K562 (cell line): ENCODE results near the gene CYP46A1. TPM values are rescaled to one million over a fixed set of nuclear protein-coding genes. Genes with fewer than 3 reads are reported as not detected.

ENCODE experiments used
- ATAC-seq: fragments of 200-7000 bp; cut with Tn5 transposase; 3 replicates; pipeline ENCODE4 v1.9.1; 2020; ENCODE audit warnings: moderate library complexity
- BruUV-seq: library from RNA; stranded (reverse); fragments of 400-500 nt; replicated peaks from 2 replicates; lab custom pipeline; 2021; lab: Mats Ljungman, UMichigan
- CTCF ChIA-PET: fragments of 300-600 bp; formaldehyde crosslinking; extraction: SDS; loops from one replicate; lab custom pipeline; 2021; ENCODE audit warnings: low intra/inter-chr PET ratio; lab: Yijun Ruan, JAX
- POLR2A ChIA-PET: fragments of 300-600, 350-650 bp; sonication (Branson Sonifier 250); formaldehyde crosslinking; extraction: SDS; loops from one replicate; lab custom pipeline; 2021; ENCODE audit warnings: antibody characterized with exemption, inconsistent platforms; lab: Yijun Ruan, JAX
- DNase-seq, 4 experiments: peaks; one replicate each; pipeline versions ENCODE4 v3.0.0 to v3.0.0-alpha.2; 2011 to 2018; ENCODE audit warnings: low spot score in 3 of 4, mixed read lengths in 3 of 4; ENCODE audit errors: extremely low read depth in 1 of 4
- FAIRE-seq: peaks from 2 replicates; lab custom pipeline; 2011; peaks lifted over from hg19 to GRCh38; lab: Jason Lieb, UNC
- H2AFZ ChIP-seq: 2 replicates; pipeline ENCODE4 v1.6.0; 2011; ENCODE audit warnings: low read depth, low read length, control low read depth, inconsistent platforms
- H3K27ac ChIP-seq: fragments of 200-600 bp; 3 replicates; pipeline ENCODE4 v1.8.0; 2011; ENCODE audit warnings: low read depth, mild to moderate bottlenecking, control low read depth, inconsistent platforms, low read length, moderate library complexity, mixed read lengths; ENCODE audit errors: extremely low read depth
- H3K27me3 ChIP-seq, 2 experiments: fragments of 300-600 bp in 1 of 2; 2 replicates in 1 of 2; 3 replicates in 1 of 2; pipeline versions ENCODE4 v1.6.0 to v1.8.0; 2011; ENCODE audit warnings: inconsistent platforms in 2 of 2, low read length in 2 of 2, mild to moderate bottlenecking in 1 of 2, mixed read lengths in 1 of 2, moderate library complexity in 1 of 2; ENCODE audit not compliant: control insufficient read depth in 2 of 2, insufficient read depth in 2 of 2
- H3K36me3 ChIP-seq: fragments of 300-600 bp; 3 replicates; pipeline ENCODE4 v1.8.0; 2011; ENCODE audit warnings: mild to moderate bottlenecking, low read length, inconsistent platforms; ENCODE audit not compliant: control insufficient read depth, insufficient read depth
- H3K4me1 ChIP-seq, 2 experiments: fragments of 200-600 bp in 1 of 2; replicated peaks in 1 of 2; 2 replicates in 1 of 2; 3 replicates in 1 of 2; pipeline versions ENCODE4 v1.5.1 to v1.8.0; 2011; ENCODE audit warnings: inconsistent platforms in 2 of 2, low read length in 2 of 2, mild to moderate bottlenecking in 1 of 2, mixed read lengths in 1 of 2, moderate library complexity in 1 of 2; ENCODE audit not compliant: control insufficient read depth in 2 of 2, insufficient read depth in 2 of 2
- H3K4me2 ChIP-seq: 2 replicates; pipeline ENCODE4 v1.6.1; 2011; ENCODE audit warnings: low read length, control low read depth, inconsistent platforms, mixed read lengths; ENCODE audit not compliant: insufficient read depth
- H3K4me3 ChIP-seq: fragments of 200-600 bp; sonication (generic), shearing (Covaris generic); 2 replicates; pipeline ENCODE4 v1.5.1; 2016; ENCODE audit warnings: control low read depth, inconsistent platforms
- H3K79me2 ChIP-seq: fragments of 200-600 bp; 3 replicates; pipeline ENCODE4 v1.8.0; 2011; ENCODE audit warnings: low read length, inconsistent platforms; ENCODE audit not compliant: control insufficient read depth, insufficient read depth
- H3K9ac ChIP-seq, 2 experiments: 2 replicates each; pipeline versions ENCODE4 v1.6.0 to v1.6.1; 2011; ENCODE audit warnings: low read depth in 2 of 2, low read length in 2 of 2, control low read depth in 1 of 2, inconsistent platforms in 1 of 2, mild to moderate bottlenecking in 1 of 2, mixed read lengths in 1 of 2; ENCODE audit not compliant: insufficient read depth in 1 of 2
- H3K9me1 ChIP-seq: one replicate; pipeline ENCODE4 v1.6.0; 2011; ENCODE audit warnings: inconsistent platforms, mild to moderate bottlenecking, low read length, moderate library complexity; ENCODE audit not compliant: control insufficient read depth, insufficient read depth
- H3K9me3 ChIP-seq: replicated peaks from 2 replicates; pipeline ENCODE4 v1.5.1; 2011; ENCODE audit warnings: low read depth, low read length, inconsistent platforms; ENCODE audit not compliant: control insufficient read depth, insufficient read depth
- H4K20me1 ChIP-seq: replicated peaks from 2 replicates; pipeline ENCODE4 v1.6.1; 2011; ENCODE audit warnings: low read length, inconsistent platforms, mixed read lengths; ENCODE audit not compliant: control insufficient read depth, insufficient read depth
- CCAR2 ChIP-seq: fragments of 200-400 bp; formaldehyde crosslinking; IDR thresholded peaks from 2 replicates; pipeline ENCODE4 v1.6.1; 2017; ENCODE audit warnings: mild to moderate bottlenecking, low read depth, low read length
- CHD2 ChIP-seq: IDR thresholded peaks from 2 replicates; pipeline ENCODE4 v1.6.1; 2011; ENCODE audit warnings: low read depth, low read length
- MYBL2 ChIP-seq, 2 experiments: fragments of 450-650 bp in 1 of 2; sonication (generic) in 1 of 2; formaldehyde crosslinking in 1 of 2; IDR thresholded peaks; 2 replicates each; pipeline versions ENCODE4 v1.6.1 to v1.8.1; 2017 to 2022; ENCODE audit warnings: borderline replicate concordance in 1 of 2, inconsistent platforms in 1 of 2, low read depth in 1 of 2, mild to moderate bottlenecking in 1 of 2, missing genetic modification reagents in 1 of 2, moderate library complexity in 1 of 2
- PHF20 ChIP-seq: fragments of 450-650 bp; IDR thresholded peaks from 2 replicates; pipeline ENCODE4 v1.6.1; 2018; ENCODE audit not compliant: partially characterized antibody
- ZNF282 ChIP-seq: sonication (generic); formaldehyde crosslinking; IDR thresholded peaks from 2 replicates; pipeline ENCODE4 v1.8.1; 2023; ENCODE audit warnings: missing genetic modification reagents
- WGBS: fragments of 100-300 bp; shearing (Covaris generic); methylation state at CpG from one replicate; pipeline ENCODE4 v1.1.6; 2016; ENCODE audit warnings: low coverage, mixed read lengths; ENCODE audit not compliant: insufficient coverage; ENCODE audit errors: missing lambda C conversion rate; 5-methylcytosine and 5-hydroxymethylcytosine counted together
- in situ Hi-C: fragments of 300-500 bp; cut with MboI; formaldehyde crosslinking; loops from 4 replicates; pipeline ENCODE4 v1.15.0; 2018; ENCODE audit warnings: inconsistent platforms, mixed read lengths
- intact Hi-C: fragments of 100-400 bp; cut with micrococcal nuclease; formaldehyde crosslinking; loops from 2 replicates; pipeline ENCODE4 v1.14.2; 2022
- polyA plus RNA-seq, 8 experiments: library from polyadenylated mRNA; depleted of rRNA in 4 of 8; stranded (reverse) in 5 of 8; unstranded in 3 of 8; fragments of >200 nt; fragmentation: Nextera tagmentation in 2 of 8; fragmentation: Illumina TruSeq in 1 of 8; extraction: Ambion mirVana in 2 of 8; extraction: Trizol in 1 of 8; gene quantifications; 2 replicates each; pipeline versions ENCODE4 v1.2.1 to v1.2.3, GENCODE V29; 2011 to 2014; ENCODE audit warnings: inconsistent platforms in 1 of 8, missing spikeins in 1 of 8
- total RNA-seq, 7 experiments: library from RNA; depleted of rRNA in 6 of 7; stranded (reverse); fragments of >200 nt in 6 of 7; fragmentation: Illumina TruSeq in 2 of 7; extraction: Trizol in 2 of 7; gene quantifications; 2 replicates each; pipeline versions ENCODE4 v1.2.1 to v1.2.3, GENCODE V29; 2011 to 2021; ENCODE audit warnings: low replicate concordance in 1 of 7
- TF ChIP-seq, protein P1 (sequence below): fragments of 200-600 bp; sonication (generic); IDR thresholded peaks from one replicate; pipeline ENCODE4 v1.6.1; 2012; ENCODE audit warnings: mild to moderate bottlenecking, low read depth, low read length, inconsistent platforms
- TF ChIP-seq, protein P2 (sequence below): sonication (generic); IDR thresholded peaks from 2 replicates; pipeline ENCODE4 v1.6.1; 2016

Gene CYP46A1
- total and polyA plus RNA-seq, 9 of the 15 experiments (the other 6 are each of a cell fraction or from before 2014, with no cell fraction given), result not detected

GRCh38 chr14:99713972-99714371 lies 29.9 kb downstream of the CYP46A1 start:
- DNase-seq (no peak), ATAC-seq (no peak), FAIRE-seq (no peak)
- BruUV-seq, result no TSS peak
- no peaks in the 10 kb centered on the region for H3K9me1 ChIP-seq
- H4K20me1 ChIP-seq, result 0 out of 2 replicates have a peak, but pooled peaks cover 6% of the 10 kb centered on the region
- no peak overlapping the region for H3K4me3 ChIP-seq
- H3K27me3 ChIP-seq, result peaks cover 2 to 23% of the 10 kb centered on the region in 2 experiments; a peak in 4 of 5 replicates
- H3K27ac ChIP-seq, result no peak overlapping the region
- intact Hi-C loops, result no loop called here
- no peaks in the 10 kb centered on the region for H3K4me1 ChIP-seq
- WGBS, result 0% methylated on average over 3 of the region's 3 CpGs
- no peak overlapping the region for H3K4me2 ChIP-seq
- in situ Hi-C loops, result no loop called here
- TF ChIP-seq, protein P1, sequence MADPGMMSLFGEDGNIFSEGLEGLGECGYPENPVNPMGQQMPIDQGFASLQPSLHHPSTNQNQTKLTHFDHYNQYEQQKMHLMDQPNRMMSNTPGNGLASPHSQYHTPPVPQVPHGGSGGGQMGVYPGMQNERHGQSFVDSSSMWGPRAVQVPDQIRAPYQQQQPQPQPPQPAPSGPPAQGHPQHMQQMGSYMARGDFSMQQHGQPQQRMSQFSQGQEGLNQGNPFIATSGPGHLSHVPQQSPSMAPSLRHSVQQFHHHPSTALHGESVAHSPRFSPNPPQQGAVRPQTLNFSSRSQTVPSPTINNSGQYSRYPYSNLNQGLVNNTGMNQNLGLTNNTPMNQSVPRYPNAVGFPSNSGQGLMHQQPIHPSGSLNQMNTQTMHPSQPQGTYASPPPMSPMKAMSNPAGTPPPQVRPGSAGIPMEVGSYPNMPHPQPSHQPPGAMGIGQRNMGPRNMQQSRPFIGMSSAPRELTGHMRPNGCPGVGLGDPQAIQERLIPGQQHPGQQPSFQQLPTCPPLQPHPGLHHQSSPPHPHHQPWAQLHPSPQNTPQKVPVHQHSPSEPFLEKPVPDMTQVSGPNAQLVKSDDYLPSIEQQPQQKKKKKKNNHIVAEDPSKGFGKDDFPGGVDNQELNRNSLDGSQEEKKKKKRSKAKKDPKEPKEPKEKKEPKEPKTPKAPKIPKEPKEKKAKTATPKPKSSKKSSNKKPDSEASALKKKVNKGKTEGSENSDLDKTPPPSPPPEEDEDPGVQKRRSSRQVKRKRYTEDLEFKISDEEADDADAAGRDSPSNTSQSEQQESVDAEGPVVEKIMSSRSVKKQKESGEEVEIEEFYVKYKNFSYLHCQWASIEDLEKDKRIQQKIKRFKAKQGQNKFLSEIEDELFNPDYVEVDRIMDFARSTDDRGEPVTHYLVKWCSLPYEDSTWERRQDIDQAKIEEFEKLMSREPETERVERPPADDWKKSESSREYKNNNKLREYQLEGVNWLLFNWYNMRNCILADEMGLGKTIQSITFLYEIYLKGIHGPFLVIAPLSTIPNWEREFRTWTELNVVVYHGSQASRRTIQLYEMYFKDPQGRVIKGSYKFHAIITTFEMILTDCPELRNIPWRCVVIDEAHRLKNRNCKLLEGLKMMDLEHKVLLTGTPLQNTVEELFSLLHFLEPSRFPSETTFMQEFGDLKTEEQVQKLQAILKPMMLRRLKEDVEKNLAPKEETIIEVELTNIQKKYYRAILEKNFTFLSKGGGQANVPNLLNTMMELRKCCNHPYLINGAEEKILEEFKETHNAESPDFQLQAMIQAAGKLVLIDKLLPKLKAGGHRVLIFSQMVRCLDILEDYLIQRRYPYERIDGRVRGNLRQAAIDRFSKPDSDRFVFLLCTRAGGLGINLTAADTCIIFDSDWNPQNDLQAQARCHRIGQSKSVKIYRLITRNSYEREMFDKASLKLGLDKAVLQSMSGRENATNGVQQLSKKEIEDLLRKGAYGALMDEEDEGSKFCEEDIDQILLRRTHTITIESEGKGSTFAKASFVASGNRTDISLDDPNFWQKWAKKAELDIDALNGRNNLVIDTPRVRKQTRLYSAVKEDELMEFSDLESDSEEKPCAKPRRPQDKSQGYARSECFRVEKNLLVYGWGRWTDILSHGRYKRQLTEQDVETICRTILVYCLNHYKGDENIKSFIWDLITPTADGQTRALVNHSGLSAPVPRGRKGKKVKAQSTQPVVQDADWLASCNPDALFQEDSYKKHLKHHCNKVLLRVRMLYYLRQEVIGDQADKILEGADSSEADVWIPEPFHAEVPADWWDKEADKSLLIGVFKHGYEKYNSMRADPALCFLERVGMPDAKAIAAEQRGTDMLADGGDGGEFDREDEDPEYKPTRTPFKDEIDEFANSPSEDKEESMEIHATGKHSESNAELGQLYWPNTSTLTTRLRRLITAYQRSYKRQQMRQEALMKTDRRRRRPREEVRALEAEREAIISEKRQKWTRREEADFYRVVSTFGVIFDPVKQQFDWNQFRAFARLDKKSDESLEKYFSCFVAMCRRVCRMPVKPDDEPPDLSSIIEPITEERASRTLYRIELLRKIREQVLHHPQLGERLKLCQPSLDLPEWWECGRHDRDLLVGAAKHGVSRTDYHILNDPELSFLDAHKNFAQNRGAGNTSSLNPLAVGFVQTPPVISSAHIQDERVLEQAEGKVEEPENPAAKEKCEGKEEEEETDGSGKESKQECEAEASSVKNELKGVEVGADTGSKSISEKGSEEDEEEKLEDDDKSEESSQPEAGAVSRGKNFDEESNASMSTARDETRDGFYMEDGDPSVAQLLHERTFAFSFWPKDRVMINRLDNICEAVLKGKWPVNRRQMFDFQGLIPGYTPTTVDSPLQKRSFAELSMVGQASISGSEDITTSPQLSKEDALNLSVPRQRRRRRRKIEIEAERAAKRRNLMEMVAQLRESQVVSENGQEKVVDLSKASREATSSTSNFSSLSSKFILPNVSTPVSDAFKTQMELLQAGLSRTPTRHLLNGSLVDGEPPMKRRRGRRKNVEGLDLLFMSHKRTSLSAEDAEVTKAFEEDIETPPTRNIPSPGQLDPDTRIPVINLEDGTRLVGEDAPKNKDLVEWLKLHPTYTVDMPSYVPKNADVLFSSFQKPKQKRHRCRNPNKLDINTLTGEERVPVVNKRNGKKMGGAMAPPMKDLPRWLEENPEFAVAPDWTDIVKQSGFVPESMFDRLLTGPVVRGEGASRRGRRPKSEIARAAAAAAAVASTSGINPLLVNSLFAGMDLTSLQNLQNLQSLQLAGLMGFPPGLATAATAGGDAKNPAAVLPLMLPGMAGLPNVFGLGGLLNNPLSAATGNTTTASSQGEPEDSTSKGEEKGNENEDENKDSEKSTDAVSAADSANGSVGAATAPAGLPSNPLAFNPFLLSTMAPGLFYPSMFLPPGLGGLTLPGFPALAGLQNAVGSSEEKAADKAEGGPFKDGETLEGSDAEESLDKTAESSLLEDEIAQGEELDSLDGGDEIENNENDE, result no peak
- no peak for TF ChIP-seq CCAR2
- TF ChIP-seq CHD2, result no peak
- no peak for TF ChIP-seq PHF20
- no peak for TF ChIP-seq ZNF282
- TF ChIP-seq MYBL2 (IDR thresholded peaks at IDR 0.05; ENCODE audit: low read depth), result no peak
- no peak for TF ChIP-seq MYBL2 (CRISPR knock-in tag; IDR thresholded peaks at IDR 0.05; ENCODE audit: borderline replicate concordance)
- TF ChIP-seq, protein P2, sequence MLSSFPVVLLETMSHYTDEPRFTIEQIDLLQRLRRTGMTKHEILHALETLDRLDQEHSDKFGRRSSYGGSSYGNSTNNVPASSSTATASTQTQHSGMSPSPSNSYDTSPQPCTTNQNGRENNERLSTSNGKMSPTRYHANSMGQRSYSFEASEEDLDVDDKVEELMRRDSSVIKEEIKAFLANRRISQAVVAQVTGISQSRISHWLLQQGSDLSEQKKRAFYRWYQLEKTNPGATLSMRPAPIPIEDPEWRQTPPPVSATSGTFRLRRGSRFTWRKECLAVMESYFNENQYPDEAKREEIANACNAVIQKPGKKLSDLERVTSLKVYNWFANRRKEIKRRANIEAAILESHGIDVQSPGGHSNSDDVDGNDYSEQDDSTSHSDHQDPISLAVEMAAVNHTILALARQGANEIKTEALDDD, result no peak
- no peak overlapping the region for H2AFZ ChIP-seq
- H3K36me3 ChIP-seq, result no peaks in the 10 kb centered on the region
- no peaks in the 10 kb centered on the region for H3K79me2 ChIP-seq
- H3K9me3 ChIP-seq, result no peaks in the 10 kb centered on the region
- no peak overlapping the region for H3K9ac ChIP-seq
- POLR2A ChIA-PET, result no interaction called here
- CTCF ChIA-PET, result no interaction called here
